Thyroid gland (tissue), 4 donors: ENCODE measurements around the gene GPRC5D. TPM values are rescaled to one million over a fixed set of nuclear protein-coding genes. Genes with fewer than 3 reads are reported as not detected.

Experiments used
- DNase-seq, 2 donors: peaks; one replicate each; pipeline ENCODE4 v3.0.0-alpha.2; 2019
- H3K27ac ChIP-seq, 3 donors: fragments of 200-600 bp; sonication (generic); 1 replicate in 2 of 3; 2 replicates in 1 of 3; pipeline ENCODE4 v1.5.1; 2016 to 2019; ENCODE audit warnings: mild to moderate bottlenecking in 1 of 3, moderate library complexity in 1 of 3
- H3K27me3 ChIP-seq: fragments of 200-600 bp; sonication (generic); one replicate; pipeline ENCODE4 v1.5.1; 2019
- H3K36me3 ChIP-seq, 2 donors: fragments of 200-600 bp; sonication (generic); one replicate each; pipeline ENCODE4 v1.5.1; 2016 to 2019
- H3K4me1 ChIP-seq, 2 donors: fragments of 200-600 bp; sonication (generic); one replicate each; pipeline ENCODE4 v1.5.1; 2017 to 2019
- H3K4me3 ChIP-seq, 3 donors: fragments of 200-600 bp; sonication (generic); replicated peaks in 1 of 3; 1 replicate in 2 of 3; 2 replicates in 1 of 3; pipeline ENCODE4 v1.5.1; 2016; ENCODE audit warnings: mild to moderate bottlenecking in 1 of 3
- H3K9me3 ChIP-seq: fragments of 200-600 bp; sonication (generic); one replicate; pipeline ENCODE4 v1.5.1; 2017
- CTCF ChIP-seq, 6 experiments: fragments of 200-600 bp in 3 of 6; fragments of 450-650 bp in 3 of 6; sonication (generic) in 3 of 6; IDR thresholded peaks; one replicate each; pipeline ENCODE4 v1.5.1; 2016 to 2019; ENCODE audit warnings: antibody characterized with exemption in 6 of 6, mild to moderate bottlenecking in 2 of 6, inconsistent platforms in 1 of 6, moderate library complexity in 1 of 6
- POLR2A ChIP-seq, 2 donors: fragments of 450-650 bp; IDR thresholded peaks; one replicate each; pipeline ENCODE4 v1.6.1; 2017; ENCODE audit warnings: antibody characterized with exemption in 2 of 2, mild to moderate bottlenecking in 2 of 2, moderate library complexity in 1 of 2
- WGBS, 2 donors: methylation state at CpG; one replicate each; pipeline ENCODE4 v1.1.5; 2017; 5-methylcytosine and 5-hydroxymethylcytosine counted together
- intact Hi-C: fragments of 100-400 bp; cut with DNase I; formaldehyde crosslinking; loops from one replicate; pipeline ENCODE4 v1.15.1; 2023
- total RNA-seq, 4 donors: library from RNA; depleted of rRNA; stranded (reverse); fragments of >200 nt; gene quantifications; one replicate each; pipeline ENCODE4 v1.2.3, GENCODE V29; 2016

Gene GPRC5D
- total RNA-seq, 4 donors from 2014 or later: not detected

GRCh38 chr12:12951504-12951903 lies 466 bp downstream of the GPRC5D start:
- Histone ChIP-seq H3K36me3 (no peaks in the 10 kb centered on the region), H3K27ac (no peak overlapping the region), H3K9me3 (no peaks in the 10 kb centered on the region), H3K27me3 (no peaks in the 10 kb centered on the region), H3K4me3 (no peak overlapping the region), H3K4me1 (peaks cover 0 to 10% of the 10 kb centered on the region in 2 donors)
- intact Hi-C loops: no loop called here
- WGBS, 2 donors: 94 to 96% methylated on average over 1 of the region's 1 CpG
- no peak for DNase-seq
- TF ChIP-seq CTCF (IDR thresholded peaks at IDR 0.05) (no peak), POLR2A (IDR thresholded peaks at IDR 0.05) (no peak)

- no peak for TF ChIP-seq CTCF (IDR thresholded peaks at IDR 0.05)
- TF ChIP-seq POLR2A (IDR thresholded peaks at IDR 0.05): no peak
- intact Hi-C loops: no loop called here
- Histone ChIP-seq H3K9me3 (no peaks in the 10 kb centered on the region), H3K4me1 (peaks cover 0 to 3% of the 10 kb centered on the region in 2 donors), H3K36me3 (no peaks in the 10 kb centered on the region), H3K27ac (no peak overlapping the region), H3K4me3 (no peak overlapping the region), H3K27me3 (no peaks in the 10 kb centered on the region)
- 90 to 91% methylated on average over 4 of the region's 4 CpGs for WGBS, 2 donors
- no peak for DNase-seq
Observed at GRCh38 chr12:12947902-12948301, 4.1 kb downstream of the GPRC5D start.

- no peak for TF ChIP-seq POLR2A (IDR thresholded peaks at IDR 0.05)
- no peak for TF ChIP-seq CTCF (IDR thresholded peaks at IDR 0.05)
- H3K27ac ChIP-seq: no peak overlapping the region
- H3K27me3 ChIP-seq: no peaks in the 10 kb centered on the region
- peaks cover 0 to 3% of the 10 kb centered on the region in 2 donors for H3K4me1 ChIP-seq
- DNase-seq: no peak
- no peaks in the 10 kb centered on the region for H3K36me3 ChIP-seq
- H3K9me3 ChIP-seq: no peaks in the 10 kb centered on the region
- 78 to 80% methylated on average over 7 of the region's 7 CpGs for WGBS, 2 donors
- no peak overlapping the region for H3K4me3 ChIP-seq
- intact Hi-C loops: no loop called here
Observed at GRCh38 chr12:12946686-12947355, 5.1 kb downstream of the GPRC5D start.

GRCh38 chr12:12945591-12945990 lies 6.4 kb downstream of the GPRC5D start:
- no peaks in the 10 kb centered on the region for H3K27me3 ChIP-seq
- intact Hi-C loops: no loop called here
- H3K4me1 ChIP-seq: peaks cover 0 to 3% of the 10 kb centered on the region in 2 donors
- no peaks in the 10 kb centered on the region for H3K9me3 ChIP-seq
- no peak overlapping the region for H3K27ac ChIP-seq
- H3K4me3 ChIP-seq: no peak overlapping the region
- TF ChIP-seq CTCF (IDR thresholded peaks at IDR 0.05): no peak
- no peak for TF ChIP-seq POLR2A (IDR thresholded peaks at IDR 0.05)
- no peaks in the 10 kb centered on the region for H3K36me3 ChIP-seq
- DNase-seq: no peak

- Histone ChIP-seq H3K9me3 (no peaks in the 10 kb centered on the region), H3K4me1 (peaks cover 0 to 3% of the 10 kb centered on the region in 2 donors), H3K36me3 (no peaks in the 10 kb centered on the region), H3K27ac (no peak overlapping the region), H3K4me3 (no peak overlapping the region), H3K27me3 (no peaks in the 10 kb centered on the region)
- TF ChIP-seq POLR2A (IDR thresholded peaks at IDR 0.05) (no peak), CTCF (IDR thresholded peaks at IDR 0.05) (no peak)
- WGBS, 2 donors: 74 to 81% methylated on average over 8 of the region's 8 CpGs
- intact Hi-C loops: no loop called here
- no peak for DNase-seq
Observed at GRCh38 chr12:12943586-12944260, 8.2 kb downstream of the GPRC5D start.
